Measurements from ENCODE around the gene TNK1.

The TNK1 gene

GRCh38 chr17:7413346-7413985 is 32.6 kb downstream of the TNK1 start:
- no peak for DNase-seq

- DNase-seq, result no peak
Observed at GRCh38 chr17:7414837-7415236, 33.9 kb downstream of the TNK1 start.

- no peak for DNase-seq
Observed at GRCh38 chr17:7415784-7416183, 34.9 kb downstream of the TNK1 start.

- DNase-seq, result no peak
Observed at GRCh38 chr17:7416323-7416722, 35.4 kb downstream of the TNK1 start.

- DNase-seq, result no peak
Observed at GRCh38 chr17:7417056-7417655, 36.3 kb downstream of the TNK1 start.

GRCh38 chr17:7418472-7419152 is 37.7 kb downstream of the TNK1 start:
- no peak for DNase-seq

- no peak for DNase-seq
Observed at GRCh38 chr17:7419819-7420610, 39.1 kb downstream of the TNK1 start, which contains the start of gene SPEM1. TSS of gene SPEM1 (plus strand) at chr17:7420324. CDS start at chr17:7420385, 61 bp downstream.

- DNase-seq, result no peak
Observed at GRCh38 chr17:7421186-7421585, 40.3 kb downstream of the TNK1 start.

- DNase-seq, result no peak
Observed at GRCh38 chr17:7423679-7424078, 42.8 kb downstream of the TNK1 start.

- no peak for DNase-seq
Observed at GRCh38 chr17:7425316-7425715, 44.4 kb downstream of the TNK1 start, which contains the start of gene SPEM2. TSS of gene SPEM2 (plus strand) at chr17:7425616. CDS start at chr17:7425689, 73 bp downstream.

- DNase-seq, result no peak
Observed at GRCh38 chr17:7425756-7426155, 44.9 kb downstream of the TNK1 start.

GRCh38 chr17:7426203-7426863 is 45.4 kb downstream of the TNK1 start:
- DNase-seq, result no peak

- no peak for DNase-seq
Observed at GRCh38 chr17:7426896-7427489, 46.1 kb downstream of the TNK1 start.

- DNase-seq, result no peak
Observed at GRCh38 chr17:7427549-7427948, 46.7 kb downstream of the TNK1 start.

GRCh38 chr17:7428557-7428956 is 47.7 kb downstream of the TNK1 start, which contains the start of gene SPEM3:
TSS of gene SPEM3 (plus strand) at chr17:7428857. CDS start at chr17:7428903, 46 bp downstream.
- no peak for DNase-seq

- DNase-seq, result no peak
Observed at GRCh38 chr17:7429722-7430121, 48.8 kb downstream of the TNK1 start.

- no peak for DNase-seq
Observed at GRCh38 chr17:7431231-7431630, 50.3 kb downstream of the TNK1 start.

GRCh38 chr17:7432296-7432695 is 51.4 kb downstream of the TNK1 start:
- DNase-seq, result no peak

- peak; percentile 49 for DNase-seq
Observed at GRCh38 chr17:7435676-7436555, 55.0 kb downstream of the TNK1 start.

GRCh38 chr17:7436556-7437368 is 55.9 kb downstream of the TNK1 start:
- peak; percentile 78 for DNase-seq

Data from stimulated activated CD4-positive, alpha-beta T cell treated with anti-CD3 and anti-CD28 coated beads, Interleukin-12 subunit alpha, Interleukin-12 subunit beta, amount 100 ng/mL, for 4 hours (primary cell).